ENCODE results near the gene PUM1.
"Not testable (repeated sequence)": the region's sequence is repeated elsewhere in the genome, so short reads cannot be mapped to it uniquely, and the experiment has no call there.

Gene PUM1

GRCh38 chr1:31065310-31066217 is at the start of gene PUM1:
Gene PUM1 (minus strand): TSS chr1:31065717. CDS start chr1:31059566, 6,151 bp downstream.
- peak; percentile 75 for DNase-seq (ENCODE audit: low read depth)

- DNase-seq (ENCODE audit: low read depth) = no peak
These were observed 46.9 kb upstream of the PUM1 start for GRCh38 chr1:31112266-31112935.

GRCh38 chr1:31111290-31111951 is 45.9 kb upstream of the PUM1 start:
- peak; percentile 27 for DNase-seq (ENCODE audit: low read depth)

GRCh38 chr1:31110846-31111245 is 45.3 kb upstream of the PUM1 start:
- DNase-seq (ENCODE audit: low read depth) = no peak

- DNase-seq (ENCODE audit: low read depth) = no peak
These were observed 43.3 kb upstream of the PUM1 start for GRCh38 chr1:31108861-31109260.

GRCh38 chr1:31105646-31106045 is 40.1 kb upstream of the PUM1 start:
- DNase-seq (ENCODE audit: low read depth) = no peak

- peak; percentile 35 for DNase-seq (ENCODE audit: low read depth)
These were observed 37.0 kb upstream of the PUM1 start for GRCh38 chr1:31102501-31102950.

GRCh38 chr1:31101147-31101502 is 35.6 kb upstream of the PUM1 start:
- DNase-seq (ENCODE audit: low read depth) = peak; percentile 45

GRCh38 chr1:31099293-31100032 is 33.9 kb upstream of the PUM1 start:
- no peak for DNase-seq (ENCODE audit: low read depth)

- no peak for DNase-seq (ENCODE audit: low read depth)
These were observed 30.5 kb upstream of the PUM1 start for GRCh38 chr1:31095985-31096384.

GRCh38 chr1:31095298-31095981 is 29.9 kb upstream of the PUM1 start:
- peak; percentile 61 for DNase-seq (ENCODE audit: low read depth)

GRCh38 chr1:31088081-31088480 is 22.6 kb upstream of the PUM1 start:
- not testable (repeated sequence) for DNase-seq (ENCODE audit: low read depth)

GRCh38 chr1:31084782-31085569 is 19.5 kb upstream of the PUM1 start:
- DNase-seq (ENCODE audit: low read depth) = no peak

GRCh38 chr1:31082385-31082784 is 16.9 kb upstream of the PUM1 start:
- DNase-seq (ENCODE audit: low read depth) = no peak

GRCh38 chr1:31073044-31073443 is 7.5 kb upstream of the PUM1 start:
- DNase-seq (ENCODE audit: low read depth) = no peak

- no peak for DNase-seq (ENCODE audit: low read depth)
These were observed 6.8 kb upstream of the PUM1 start for GRCh38 chr1:31072304-31072746.

- DNase-seq (ENCODE audit: low read depth) = no peak
These were observed 3.9 kb upstream of the PUM1 start for GRCh38 chr1:31069392-31069791.

GRCh38 chr1:31064718-31065309 is 703 bp downstream of the PUM1 start:
- DNase-seq (ENCODE audit: low read depth) = no peak

GRCh38 chr1:31064111-31064717 is 1.3 kb downstream of the PUM1 start:
- DNase-seq (ENCODE audit: low read depth) = no peak

GRCh38 chr1:31063631-31064030 is 1.9 kb downstream of the PUM1 start:
- DNase-seq (ENCODE audit: low read depth) = no peak

Data from GM04503 (cell line).